ENCODE data around the gene FGD5. TPM values are rescaled to one million over a fixed set of nuclear protein-coding genes. Genes with fewer than 3 reads are reported as not detected.

The FGD5 gene
- total and polyA plus RNA-seq, 2 donors from 2014 or later = 18.7 to 40.1 TPM

DNA sequence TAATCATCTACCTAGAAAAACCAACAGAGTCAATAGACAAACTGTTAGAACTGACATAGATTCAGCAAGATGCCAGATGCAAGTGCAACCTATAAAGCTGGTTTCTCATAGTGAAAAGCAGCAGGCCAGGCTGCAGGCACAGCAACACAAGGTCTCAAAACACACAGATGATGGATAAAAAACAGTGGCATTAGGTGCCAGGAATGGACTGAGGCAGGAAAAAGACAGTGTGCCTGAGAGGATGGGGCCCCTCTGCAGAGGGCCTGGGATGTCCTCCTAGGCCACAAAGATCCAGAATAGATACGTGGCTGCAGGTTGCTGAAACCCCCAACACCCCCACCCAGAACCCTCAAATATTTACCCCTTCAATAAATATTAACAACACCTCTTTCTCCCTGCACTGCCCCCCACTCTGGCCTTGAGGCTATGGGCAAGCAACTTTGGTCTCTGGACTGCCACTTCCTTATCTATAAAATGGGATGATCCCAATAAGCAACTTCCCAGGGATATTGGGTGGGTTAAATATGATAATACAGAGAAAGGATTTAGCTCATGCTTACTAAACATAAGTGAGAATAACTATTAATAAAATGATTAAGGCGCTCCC, 35.2 kb upstream of the FGD5 start:
- H3K4me3 ChIP-seq (ENCODE audit: low read length in 3 of 3) = no peak overlapping the region
- TF ChIP-seq, protein P1, sequence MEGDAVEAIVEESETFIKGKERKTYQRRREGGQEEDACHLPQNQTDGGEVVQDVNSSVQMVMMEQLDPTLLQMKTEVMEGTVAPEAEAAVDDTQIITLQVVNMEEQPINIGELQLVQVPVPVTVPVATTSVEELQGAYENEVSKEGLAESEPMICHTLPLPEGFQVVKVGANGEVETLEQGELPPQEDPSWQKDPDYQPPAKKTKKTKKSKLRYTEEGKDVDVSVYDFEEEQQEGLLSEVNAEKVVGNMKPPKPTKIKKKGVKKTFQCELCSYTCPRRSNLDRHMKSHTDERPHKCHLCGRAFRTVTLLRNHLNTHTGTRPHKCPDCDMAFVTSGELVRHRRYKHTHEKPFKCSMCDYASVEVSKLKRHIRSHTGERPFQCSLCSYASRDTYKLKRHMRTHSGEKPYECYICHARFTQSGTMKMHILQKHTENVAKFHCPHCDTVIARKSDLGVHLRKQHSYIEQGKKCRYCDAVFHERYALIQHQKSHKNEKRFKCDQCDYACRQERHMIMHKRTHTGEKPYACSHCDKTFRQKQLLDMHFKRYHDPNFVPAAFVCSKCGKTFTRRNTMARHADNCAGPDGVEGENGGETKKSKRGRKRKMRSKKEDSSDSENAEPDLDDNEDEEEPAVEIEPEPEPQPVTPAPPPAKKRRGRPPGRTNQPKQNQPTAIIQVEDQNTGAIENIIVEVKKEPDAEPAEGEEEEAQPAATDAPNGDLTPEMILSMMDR (IDR thresholded peaks at IDR 0.05; ENCODE audit: borderline replicate concordance, extremely low read depth, insufficient read depth) = no peak
- no peak for FAIRE-seq
- intact Hi-C loops (cut with DNase I) = no loop called here
- no peaks in the 10 kb centered on the region for H3K4me1 ChIP-seq (ENCODE audit: control insufficient read depth in 2 of 3, insufficient read depth in 2 of 3, low read depth in 1 of 3, low read length in 3 of 3)
- peaks cover 0 to 2% (median 0%) of the 10 kb centered on the region in 3 donors for H3K9me3 ChIP-seq (ENCODE audit: control insufficient read depth in 2 of 3, insufficient read depth in 1 of 3, low read length in 3 of 3)
- H3K27ac ChIP-seq (ENCODE audit: low read depth in 2 of 2, low read length in 2 of 2) = no peak overlapping the region
- no peaks in the 10 kb centered on the region for H3K27me3 ChIP-seq (ENCODE audit: control insufficient read depth, insufficient read depth, low read length)
- H3K36me3 ChIP-seq (ENCODE audit: control insufficient read depth in 2 of 3, insufficient read depth in 3 of 3, low read length in 3 of 3) = no peaks in the 10 kb centered on the region
- DNase-seq = peak in 2 of 5 donors; percentile 21 to 29
- H3K9ac ChIP-seq (ENCODE audit: low read length in 3 of 3) = no peak overlapping the region

GRCh38 chr3:14784087-14784681, 34.6 kb upstream of the FGD5 start:
- FAIRE-seq = no peak
- no peaks in the 10 kb centered on the region for H3K4me1 ChIP-seq (ENCODE audit: control insufficient read depth in 2 of 3, insufficient read depth in 2 of 3, low read depth in 1 of 3, low read length in 3 of 3)
- H3K27ac ChIP-seq (ENCODE audit: low read depth in 2 of 2, low read length in 2 of 2) = no peak overlapping the region

DNA sequence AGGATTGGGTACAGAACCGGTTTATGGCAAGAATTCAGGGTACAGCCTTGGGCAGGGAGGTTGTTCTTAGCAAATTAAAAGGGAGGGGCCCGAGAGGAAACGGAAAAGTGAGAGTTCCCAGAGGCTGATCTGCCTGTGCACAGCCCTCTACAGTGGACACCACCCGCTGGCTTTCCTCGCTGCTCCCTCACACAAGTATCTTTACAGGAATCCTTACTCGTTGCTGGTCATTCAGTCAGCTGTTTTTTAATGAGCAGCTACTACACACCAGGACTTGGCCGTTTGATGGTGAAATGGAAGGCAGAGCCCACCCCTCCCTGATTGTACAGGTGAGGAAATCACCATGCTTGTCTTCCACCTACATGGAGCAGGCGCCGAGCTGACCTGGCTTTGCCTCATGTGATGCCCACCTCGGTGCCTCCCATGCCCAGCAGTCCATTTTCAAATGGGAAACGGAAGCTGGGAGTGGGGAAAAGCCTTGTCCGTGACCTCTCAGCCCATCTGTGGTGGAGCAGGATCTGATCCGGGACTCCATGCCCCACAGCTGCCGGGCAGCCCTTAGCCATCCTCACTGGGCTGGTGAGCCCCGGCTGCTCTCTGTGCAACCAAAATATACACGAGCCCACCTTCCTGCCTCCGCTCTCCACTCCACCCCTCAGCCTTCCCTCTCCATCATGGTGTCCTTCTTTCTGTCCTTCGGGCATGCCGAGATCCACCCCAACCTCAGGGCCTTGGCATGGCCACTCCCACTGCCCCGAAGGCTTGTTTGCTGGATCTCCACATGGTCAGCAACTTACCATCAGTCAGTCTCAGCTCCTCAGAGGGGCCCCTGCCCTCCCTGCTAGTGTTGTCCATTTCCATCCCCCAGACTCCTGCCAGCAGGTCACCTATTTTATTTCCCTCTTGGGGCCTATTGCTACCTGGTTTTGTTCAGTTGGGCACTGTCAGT, 33.3 kb upstream of the FGD5 start:
- intact Hi-C loops (cut with DNase I) = no loop called here

More at GRCh38 chr3:14784087-14784681, 34.6 kb upstream of the FGD5 start:
- DNase-seq = peak; percentile 43 to 77 (median 60)
- Histone ChIP-seq H3K9ac (ENCODE audit: low read length in 3 of 3) (no peak overlapping the region), H3K27me3 (ENCODE audit: control insufficient read depth, insufficient read depth, low read length) (no peaks in the 10 kb centered on the region), H3K4me3 (ENCODE audit: low read length in 3 of 3) (no peak overlapping the region), H3K36me3 (ENCODE audit: control insufficient read depth in 2 of 3, insufficient read depth in 3 of 3, low read length in 3 of 3) (no peaks in the 10 kb centered on the region), H3K9me3 (ENCODE audit: control insufficient read depth in 2 of 3, insufficient read depth in 1 of 3, low read length in 3 of 3) (no peaks in the 10 kb centered on the region)
- intact Hi-C loops (cut with DNase I) = no loop called here
- TF ChIP-seq, protein P1 (IDR thresholded peaks at IDR 0.05; ENCODE audit: borderline replicate concordance, extremely low read depth, insufficient read depth) = no peak

More for the DNA sequence above, 33.3 kb upstream of the FGD5 start:
- Histone ChIP-seq H3K27ac (ENCODE audit: low read depth in 2 of 2, low read length in 2 of 2) (no peak overlapping the region), H3K27me3 (ENCODE audit: control insufficient read depth, insufficient read depth, low read length) (no peaks in the 10 kb centered on the region), H3K4me1 (ENCODE audit: control insufficient read depth in 2 of 3, insufficient read depth in 2 of 3, low read depth in 1 of 3, low read length in 3 of 3) (no peaks in the 10 kb centered on the region), H3K9me3 (ENCODE audit: control insufficient read depth in 2 of 3, insufficient read depth in 1 of 3, low read length in 3 of 3) (no peaks in the 10 kb centered on the region), H3K4me3 (ENCODE audit: low read length in 3 of 3) (no peak overlapping the region), H3K9ac (ENCODE audit: low read length in 3 of 3) (no peak overlapping the region), H3K36me3 (ENCODE audit: control insufficient read depth in 2 of 3, insufficient read depth in 3 of 3, low read length in 3 of 3) (no peaks in the 10 kb centered on the region)
- no peak for FAIRE-seq
- DNase-seq = peak in 2 of 5 donors; percentile 27 to 47
- TF ChIP-seq, protein P1 (IDR thresholded peaks at IDR 0.05; ENCODE audit: borderline replicate concordance, extremely low read depth, insufficient read depth) = no peak

Data from kidney (tissue), 14 donors.